HG03432 (cell line): Measurements from ENCODE around the gene GRK5.
"Not testable (repeated sequence)": the region's sequence is repeated elsewhere in the genome, so short reads cannot be mapped to it uniquely, and the experiment has no call there.

Experiments
- ATAC-seq: cut with Tn5 transposase; IDR thresholded peaks from one replicate; pipeline ENCODE4 v1.9.1; 2021; ENCODE audit warnings: mild to moderate bottlenecking, moderate library complexity; ENCODE audit not compliant: unreplicated experiment

GRK5 gene

GRCh38 chr10:119431034-119431772 is 223.8 kb downstream of the GRK5 start:
- no peak for ATAC-seq

GRCh38 chr10:119431773-119432135 is 224.4 kb downstream of the GRK5 start:
- ATAC-seq = no peak

- ATAC-seq = not testable (repeated sequence)
These were observed 227.6 kb downstream of the GRK5 start for GRCh38 chr10:119434942-119435341.

GRCh38 chr10:119438717-119439116 is 231.3 kb downstream of the GRK5 start:
- no peak for ATAC-seq

GRCh38 chr10:119439922-119440321 is 232.6 kb downstream of the GRK5 start:
- no peak for ATAC-seq

- ATAC-seq = no peak
These were observed 233.9 kb downstream of the GRK5 start for GRCh38 chr10:119441151-119441821.

- ATAC-seq = no peak
These were observed 234.8 kb downstream of the GRK5 start for GRCh38 chr10:119441921-119442757.

- no peak for ATAC-seq
These were observed 235.3 kb downstream of the GRK5 start for GRCh38 chr10:119442758-119443060.

GRCh38 chr10:119443441-119443840 is 236.1 kb downstream of the GRK5 start:
- no peak for ATAC-seq

- no peak for ATAC-seq
These were observed 236.7 kb downstream of the GRK5 start for GRCh38 chr10:119443970-119444660.

- ATAC-seq = no peak
These were observed 237.5 kb downstream of the GRK5 start for GRCh38 chr10:119444866-119445265.

GRCh38 chr10:119445311-119445934 is 238.1 kb downstream of the GRK5 start:
- ATAC-seq = peak; percentile 65

- no peak for ATAC-seq
These were observed 238.6 kb downstream of the GRK5 start for GRCh38 chr10:119445935-119446317.

GRCh38 chr10:119446441-119447277 is 239.3 kb downstream of the GRK5 start:
- ATAC-seq = no peak

GRCh38 chr10:119447421-119447820 is 240.1 kb downstream of the GRK5 start:
- ATAC-seq = no peak

GRCh38 chr10:119447823-119448546 is 240.6 kb downstream of the GRK5 start:
- no peak for ATAC-seq

GRCh38 chr10:119448628-119449584 is 241.5 kb downstream of the GRK5 start:
- ATAC-seq = no peak
